Activated CD8-positive, alpha-beta T cell treated with anti-CD3 and anti-CD28 coated beads, Interleukin-2, amount 10 ng/mL, durations not matched to agents 7 days and 5 days (primary cell): ENCODE results near the gene SKP2. TPM values are rescaled to one million over a fixed set of nuclear protein-coding genes. Genes with fewer than 3 reads are reported as not detected.
"Not testable (repeated sequence)": the region's sequence is repeated elsewhere in the genome, so short reads cannot be mapped to it uniquely, and the experiment has no call there.

Experiments
- ATAC-seq: fragments of 150-1000 bp; cut with Tn5 transposase; one replicate; pipeline ENCODE4 v1.10.0; 2021; ENCODE audit warnings: moderate library complexity
- CTCF ChIA-PET: fragments of 350-600 bp; sonication (Branson Sonifier 250); formaldehyde crosslinking; loops from one replicate; lab custom pipeline; 2021; ENCODE audit warnings: antibody characterized with exemption; lab: Charles Lee
- POLR2A ChIA-PET: fragments of 350-600 bp; sonication (Branson Sonifier 250); formaldehyde crosslinking; loops from one replicate; lab custom pipeline; 2021; ENCODE audit warnings: antibody characterized with exemption; lab: Charles Lee
- DNase-seq: peaks from one replicate; pipeline ENCODE4 v3.0.0-alpha.2; 2020
- H3K27ac Mint-ChIP-seq: one replicate; pipeline ENCODE4 v1.8.0; 2021; ENCODE audit warnings: mild to moderate bottlenecking, mixed read lengths
- H3K27me3 Mint-ChIP-seq: one replicate; pipeline ENCODE4 v1.8.0; 2021; ENCODE audit warnings: low read depth, mixed read lengths
- H3K36me3 Mint-ChIP-seq: one replicate; pipeline ENCODE4 v1.8.0; 2021; ENCODE audit warnings: low read depth, mixed read lengths
- H3K4me1 Mint-ChIP-seq: one replicate; pipeline ENCODE4 v1.8.0; 2021; ENCODE audit warnings: low read depth, mixed read lengths
- H3K4me3 Mint-ChIP-seq: one replicate; pipeline ENCODE4 v1.8.0; 2021; ENCODE audit warnings: mild to moderate bottlenecking, mixed read lengths
- H3K9me3 Mint-ChIP-seq: one replicate; pipeline ENCODE4 v1.8.0; 2022; ENCODE audit warnings: mixed read lengths; ENCODE audit not compliant: insufficient read depth
- total RNA-seq, 2 experiments: library from RNA; stranded (reverse); gene quantifications; one replicate each; pipeline ENCODE4 v1.2.3, GENCODE V29; 2021

Gene SKP2
- total RNA-seq, 2 experiments from 2014 or later: 54.6 to 61.4 TPM

- H3K9me3 Mint-ChIP-seq: no peaks in the 10 kb centered on the region
- H3K27me3 Mint-ChIP-seq: no peaks in the 10 kb centered on the region
- ATAC-seq (no peak), DNase-seq (no peak)
- H3K27ac Mint-ChIP-seq: no peak overlapping the region
- H3K36me3 Mint-ChIP-seq: peaks cover 69% of the 10 kb centered on the region
- peaks cover 4% of the 10 kb centered on the region for H3K4me1 Mint-ChIP-seq
- ChIA-PET CTCF (interaction anchor here (0.7 to 1.7 kb wide), 4 partner anchors 19 to 99 kb away, joined by 3 to 5 read pairs (median 3); partner anchors contain the start of gene NADK2), POLR2A (no interaction called here)
- H3K4me3 Mint-ChIP-seq: no peak overlapping the region
Measured at GRCh38 chr5:36177715-36178523, 26.0 kb downstream of the SKP2 start.

- peaks cover 4% of the 10 kb centered on the region for H3K4me1 Mint-ChIP-seq
- DNase-seq: no peak
- H3K27ac Mint-ChIP-seq: no peak overlapping the region
- no peak for ATAC-seq
- ChIA-PET CTCF (interaction anchor here (0.7 to 1.7 kb wide), 4 partner anchors 18 to 99 kb away, joined by 3 to 5 read pairs (median 3); partner anchors contain the start of gene NADK2), POLR2A (no interaction called here)
- no peaks in the 10 kb centered on the region for H3K9me3 Mint-ChIP-seq
- peaks cover 66% of the 10 kb centered on the region for H3K36me3 Mint-ChIP-seq
- H3K4me3 Mint-ChIP-seq: no peak overlapping the region
- H3K27me3 Mint-ChIP-seq: no peaks in the 10 kb centered on the region
Measured at GRCh38 chr5:36178524-36178890, 26.6 kb downstream of the SKP2 start.

- H3K4me1 Mint-ChIP-seq: peaks cover 4% of the 10 kb centered on the region
- CTCF ChIA-PET: interaction anchor here (1.0 kb wide), 1 partner anchor 101 kb away, joined by 4 read pairs; no protein-coding TSS in a partner anchor
- H3K27me3 Mint-ChIP-seq: no peaks in the 10 kb centered on the region
- POLR2A ChIA-PET: no interaction called here
- no peak for DNase-seq
- ATAC-seq: no peak
- no peak overlapping the region for H3K4me3 Mint-ChIP-seq
- peaks cover 66% of the 10 kb centered on the region for H3K36me3 Mint-ChIP-seq
- no peaks in the 10 kb centered on the region for H3K9me3 Mint-ChIP-seq
- no peak overlapping the region for H3K27ac Mint-ChIP-seq
Measured at GRCh38 chr5:36179950-36180349, 28.0 kb downstream of the SKP2 start.

GRCh38 chr5:36180556-36181350 is 28.8 kb downstream of the SKP2 start:
- no peak overlapping the region for H3K27ac Mint-ChIP-seq
- ATAC-seq (no peak), DNase-seq (no peak)
- H3K27me3 Mint-ChIP-seq: no peaks in the 10 kb centered on the region
- no peak overlapping the region for H3K4me3 Mint-ChIP-seq
- POLR2A ChIA-PET: no interaction called here
- peaks cover 68% of the 10 kb centered on the region for H3K36me3 Mint-ChIP-seq
- CTCF ChIA-PET: interaction anchor here (1.0 kb wide), 1 partner anchor 102 kb away, joined by 4 read pairs; no protein-coding TSS in a partner anchor
- H3K9me3 Mint-ChIP-seq: no peaks in the 10 kb centered on the region
- H3K4me1 Mint-ChIP-seq: peaks cover 4% of the 10 kb centered on the region

- Mint-ChIP-seq H3K4me1 (peaks cover 3% of the 10 kb centered on the region), H3K36me3 (peaks cover 73% of the 10 kb centered on the region), H3K27me3 (no peaks in the 10 kb centered on the region), H3K27ac (no peak overlapping the region), H3K9me3 (no peaks in the 10 kb centered on the region), H3K4me3 (no peak overlapping the region)
- CTCF ChIA-PET: no interaction called here
- no peak for ATAC-seq
- POLR2A ChIA-PET: no interaction called here
- no peak for DNase-seq
Measured at GRCh38 chr5:36181774-36182173, 29.9 kb downstream of the SKP2 start.

GRCh38 chr5:36184408-36184807 is 32.5 kb downstream of the SKP2 start:
- H3K4me1 Mint-ChIP-seq, POLR2A ChIA-PET, DNase-seq, CTCF ChIA-PET, H3K27me3 Mint-ChIP-seq, H3K9me3 Mint-ChIP-seq, ATAC-seq, H3K27ac Mint-ChIP-seq, H3K4me3 Mint-ChIP-seq: not testable (repeated sequence)
- peaks cover 81% of the 10 kb centered on the region for H3K36me3 Mint-ChIP-seq

GRCh38 chr5:36193746-36194145 is 41.8 kb downstream of the SKP2 start:
- Mint-ChIP-seq H3K27me3 (no peaks in the 10 kb centered on the region), H3K4me1 (no peaks in the 10 kb centered on the region), H3K36me3 (peaks cover 46% of the 10 kb centered on the region), H3K9me3 (no peaks in the 10 kb centered on the region), H3K27ac (no peak overlapping the region), H3K4me3 (no peak overlapping the region)
- ATAC-seq (no peak), DNase-seq (no peak)
- POLR2A ChIA-PET: no interaction called here
- CTCF ChIA-PET: no interaction called here

GRCh38 chr5:36198281-36198680 is 46.4 kb downstream of the SKP2 start:
- peaks cover 16% of the 10 kb centered on the region for H3K36me3 Mint-ChIP-seq
- no peaks in the 10 kb centered on the region for H3K27me3 Mint-ChIP-seq
- H3K9me3 Mint-ChIP-seq: no peaks in the 10 kb centered on the region
- no peak for DNase-seq
- POLR2A ChIA-PET: no interaction called here
- H3K27ac Mint-ChIP-seq: no peak overlapping the region
- CTCF ChIA-PET: no interaction called here
- H3K4me3 Mint-ChIP-seq: no peak overlapping the region
- H3K4me1 Mint-ChIP-seq: no peaks in the 10 kb centered on the region
- ATAC-seq: no peak

- H3K4me1 Mint-ChIP-seq, DNase-seq, H3K4me3 Mint-ChIP-seq, POLR2A ChIA-PET, H3K27ac Mint-ChIP-seq, CTCF ChIA-PET, H3K27me3 Mint-ChIP-seq, ATAC-seq, H3K9me3 Mint-ChIP-seq: not testable (repeated sequence)
- H3K36me3 Mint-ChIP-seq: peaks cover 13% of the 10 kb centered on the region
Measured at GRCh38 chr5:36198783-36199182, 46.9 kb downstream of the SKP2 start.

- no peak overlapping the region for H3K27ac Mint-ChIP-seq
Measured at GRCh38 chr5:36199620-36200019, 47.7 kb downstream of the SKP2 start.

GRCh38 chr5:36200513-36200912 is 48.6 kb downstream of the SKP2 start:
- DNase-seq (no peak), ATAC-seq (no peak)
- Mint-ChIP-seq H3K9me3 (no peaks in the 10 kb centered on the region), H3K27me3 (no peaks in the 10 kb centered on the region), H3K36me3 (peaks cover 12% of the 10 kb centered on the region), H3K27ac (no peak overlapping the region), H3K4me3 (no peak overlapping the region), H3K4me1 (no peaks in the 10 kb centered on the region)
- ChIA-PET POLR2A (no interaction called here), CTCF (no interaction called here)

More at GRCh38 chr5:36199620-36200019, 47.7 kb downstream of the SKP2 start:
- Mint-ChIP-seq H3K4me3 (no peak overlapping the region), H3K4me1 (no peaks in the 10 kb centered on the region), H3K36me3 (peaks cover 13% of the 10 kb centered on the region), H3K27me3 (no peaks in the 10 kb centered on the region), H3K9me3 (no peaks in the 10 kb centered on the region)
- ATAC-seq (no peak), DNase-seq (no peak)
- ChIA-PET POLR2A (no interaction called here), CTCF (interaction anchor here (1.2 kb wide), 1 partner anchor 121 kb away, joined by 4 read pairs; no protein-coding TSS in a partner anchor)

- ATAC-seq (no peak), DNase-seq (no peak)
- H3K36me3 Mint-ChIP-seq: peaks cover 14% of the 10 kb centered on the region
- H3K9me3 Mint-ChIP-seq: no peaks in the 10 kb centered on the region
- H3K27ac Mint-ChIP-seq: no peak overlapping the region
- POLR2A ChIA-PET: no interaction called here
- no peaks in the 10 kb centered on the region for H3K27me3 Mint-ChIP-seq
- H3K4me1 Mint-ChIP-seq: no peaks in the 10 kb centered on the region
- H3K4me3 Mint-ChIP-seq: no peak overlapping the region
- CTCF ChIA-PET: interaction anchor here (0.9 to 1.0 kb wide), 2 partner anchors 14 to 123 kb away, joined by 3 read pairs; no protein-coding TSS in a partner anchor
Measured at GRCh38 chr5:36202521-36202961, 50.6 kb downstream of the SKP2 start.
